ENCODE data around the gene KDM4C.
"Not testable (repeated sequence)": the region's sequence is repeated elsewhere in the genome, so short reads cannot be mapped to it uniquely, and the experiment has no call there.

Gene KDM4C

DNA sequence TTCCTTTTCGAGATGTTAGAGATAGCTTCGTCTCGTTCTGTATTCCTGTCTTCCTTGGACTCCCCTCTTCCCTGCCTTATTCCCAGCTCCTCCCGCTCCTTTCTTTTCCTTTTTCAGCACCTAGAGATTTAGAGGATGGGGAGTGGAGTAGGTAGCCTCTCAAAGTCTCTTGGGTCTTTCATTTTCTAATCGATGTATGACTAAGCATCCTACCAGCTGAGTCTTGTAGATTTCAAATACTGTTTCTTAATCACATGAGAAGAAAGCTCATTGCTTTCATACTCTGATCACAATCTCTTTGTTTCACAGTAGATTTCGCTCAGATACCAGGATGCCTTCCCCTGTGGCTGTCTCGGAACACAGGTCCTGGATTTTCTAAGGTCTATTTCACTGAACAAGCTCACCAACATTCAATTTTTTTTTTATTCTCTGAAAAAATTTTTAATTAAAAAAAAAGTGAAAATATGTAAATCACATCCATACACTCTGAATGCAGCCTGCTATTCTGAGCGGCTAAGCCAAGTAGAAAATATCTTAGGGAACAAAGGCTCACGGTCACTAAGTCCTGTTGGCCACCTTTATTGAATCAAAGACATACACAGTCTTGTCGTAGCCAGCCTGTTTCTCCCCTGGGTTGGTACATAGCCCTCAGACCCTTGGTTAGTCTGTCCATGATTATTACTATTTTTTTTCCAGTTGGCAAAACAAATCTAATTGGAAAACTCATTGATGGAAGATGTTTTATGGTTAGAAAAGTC lies 413.8 kb downstream of the KDM4C start:
- no peak for DNase-seq (ENCODE audit: low read depth)

DNA sequence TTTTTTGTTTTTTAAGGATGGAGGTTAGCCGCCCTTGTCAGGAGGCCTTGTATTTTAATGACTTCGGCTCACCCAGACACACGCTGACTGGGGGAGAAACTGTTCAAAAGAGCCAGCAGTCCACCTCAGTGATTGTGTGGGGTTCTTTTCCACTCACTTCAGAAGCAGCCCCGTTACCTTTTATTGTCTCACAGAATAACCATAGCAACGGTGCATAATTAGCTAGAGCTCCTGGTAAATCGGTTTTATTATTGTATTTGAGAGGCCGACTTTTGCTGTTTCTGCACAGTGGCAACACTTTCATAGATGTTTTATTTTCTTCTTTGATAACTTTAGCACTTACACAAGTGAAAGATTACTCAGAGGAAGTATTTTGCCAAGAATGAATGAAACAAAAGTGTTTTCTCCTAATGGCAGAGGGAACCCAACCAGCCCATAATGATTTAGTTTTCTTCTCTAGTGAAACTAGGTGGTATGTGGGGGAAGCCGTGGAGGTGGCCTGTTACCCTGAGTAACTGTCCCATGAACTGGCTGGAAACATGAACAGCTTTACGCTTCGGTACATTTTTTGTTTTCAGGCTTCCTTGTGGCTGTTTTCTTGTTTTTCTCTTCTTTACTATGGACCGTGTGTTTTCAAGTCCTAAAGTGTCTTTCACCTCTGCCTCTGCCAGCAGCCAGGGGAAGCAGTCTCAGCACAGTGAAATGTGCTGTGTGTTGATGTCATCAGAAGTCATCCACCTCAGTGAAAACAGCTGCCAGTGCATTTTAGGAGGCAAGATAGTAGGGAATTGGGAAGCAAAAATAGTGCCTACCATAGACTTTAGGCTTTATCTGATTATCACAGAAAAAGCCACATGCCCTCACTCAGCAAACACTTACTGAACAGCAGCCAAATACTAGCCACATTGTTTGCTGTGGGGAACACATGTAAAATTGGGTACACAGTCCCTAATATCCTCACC lies 414.7 kb downstream of the KDM4C start:
- no peak for DNase-seq (ENCODE audit: low read depth)

- DNase-seq (ENCODE audit: low read depth): no peak
Measured at GRCh38 chr9:7173139-7173538, 415.4 kb downstream of the KDM4C start.

DNA sequence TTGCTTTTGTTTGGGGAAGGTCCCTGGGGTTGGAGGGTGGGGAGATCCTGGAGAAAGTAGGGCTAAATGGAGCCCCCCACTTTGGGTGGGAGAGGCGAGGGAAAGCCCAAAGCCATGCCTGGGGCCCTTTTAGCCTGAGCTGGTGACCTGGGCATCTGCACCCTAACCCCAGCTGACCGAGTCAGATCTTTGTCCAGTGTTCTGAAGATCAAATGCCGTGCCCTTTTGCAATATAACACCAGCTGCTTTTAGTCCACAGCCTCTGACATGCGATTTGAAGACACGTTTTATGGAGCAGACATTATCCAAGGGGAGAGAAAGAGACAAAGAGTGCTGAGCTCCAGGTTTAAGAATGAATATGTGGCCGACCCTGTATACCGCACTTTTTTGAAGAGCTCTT lies 416.5 kb downstream of the KDM4C start:
- no peak for DNase-seq (ENCODE audit: low read depth)

GRCh38 chr9:7174884-7175283 lies 417.1 kb downstream of the KDM4C start:
- DNase-seq (ENCODE audit: low read depth): no peak

- no peak for DNase-seq (ENCODE audit: low read depth)
Measured at GRCh38 chr9:7176561-7176960, 418.8 kb downstream of the KDM4C start.

- DNase-seq (ENCODE audit: low read depth): no peak
Measured at GRCh38 chr9:7177383-7177782, 419.6 kb downstream of the KDM4C start.

GRCh38 chr9:7178729-7179128 lies 421.0 kb downstream of the KDM4C start:
- no peak for DNase-seq (ENCODE audit: low read depth)

- DNase-seq (ENCODE audit: low read depth): no peak
Measured at GRCh38 chr9:7180247-7180646, 422.5 kb downstream of the KDM4C start.

- not testable (repeated sequence) for DNase-seq (ENCODE audit: low read depth)
Measured at GRCh38 chr9:7183139-7183538, 425.4 kb downstream of the KDM4C start.

- peak; percentile 70 for DNase-seq (ENCODE audit: low read depth)
Measured at GRCh38 chr9:7185612-7186011, 427.8 kb downstream of the KDM4C start.

GRCh38 chr9:7186175-7186574 lies 428.4 kb downstream of the KDM4C start:
- DNase-seq (ENCODE audit: low read depth): no peak

DNA sequence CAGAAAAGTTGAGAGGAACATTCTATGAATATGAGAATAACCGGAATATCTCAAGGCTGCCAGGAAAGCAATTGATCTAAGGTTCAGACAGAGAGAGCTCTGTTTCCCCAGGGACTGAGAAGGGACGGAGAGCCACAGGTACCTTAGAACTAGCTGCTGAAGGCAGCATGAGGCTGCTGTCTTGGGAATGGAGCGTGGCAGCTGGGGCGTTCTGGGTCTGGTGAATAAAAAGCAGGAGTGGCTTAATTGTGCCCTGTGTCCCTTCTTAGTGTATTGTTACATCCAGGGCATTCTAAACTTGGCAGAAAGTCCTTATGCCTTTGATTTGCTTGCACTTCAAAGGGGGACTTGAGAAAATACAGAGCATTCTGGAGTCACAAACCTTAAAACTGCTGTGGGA lies 434.5 kb downstream of the KDM4C start:
- no peak for DNase-seq (ENCODE audit: low read depth)

DNA sequence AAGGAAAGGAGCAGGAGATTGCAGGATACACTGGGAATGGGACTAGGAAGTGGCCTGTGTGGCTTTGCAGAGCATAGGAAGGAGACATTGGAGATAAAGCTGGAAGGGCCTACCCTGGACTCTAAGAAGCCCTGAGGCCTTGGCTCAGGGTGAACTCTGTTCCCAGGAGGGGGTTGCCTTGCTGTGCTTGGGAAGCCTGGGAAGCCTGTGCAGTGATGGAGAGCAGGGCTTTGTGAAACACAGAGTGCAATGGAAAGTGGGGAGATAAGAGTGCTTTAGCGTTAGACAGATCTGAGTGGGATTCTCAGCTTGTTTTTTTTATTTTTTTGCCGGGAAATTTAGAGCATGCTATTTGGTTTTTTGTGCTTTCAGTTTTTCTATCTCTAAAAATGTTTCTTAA lies 437.8 kb downstream of the KDM4C start:
- no peak for DNase-seq (ENCODE audit: low read depth)

GRCh38 chr9:7196467-7196866 lies 438.7 kb downstream of the KDM4C start:
- DNase-seq (ENCODE audit: low read depth): no peak

- no peak for DNase-seq (ENCODE audit: low read depth)
Measured at GRCh38 chr9:7201196-7201595, 443.4 kb downstream of the KDM4C start.

GRCh38 chr9:7205806-7206205 lies 448.0 kb downstream of the KDM4C start:
- DNase-seq (ENCODE audit: low read depth): no peak

DNA sequence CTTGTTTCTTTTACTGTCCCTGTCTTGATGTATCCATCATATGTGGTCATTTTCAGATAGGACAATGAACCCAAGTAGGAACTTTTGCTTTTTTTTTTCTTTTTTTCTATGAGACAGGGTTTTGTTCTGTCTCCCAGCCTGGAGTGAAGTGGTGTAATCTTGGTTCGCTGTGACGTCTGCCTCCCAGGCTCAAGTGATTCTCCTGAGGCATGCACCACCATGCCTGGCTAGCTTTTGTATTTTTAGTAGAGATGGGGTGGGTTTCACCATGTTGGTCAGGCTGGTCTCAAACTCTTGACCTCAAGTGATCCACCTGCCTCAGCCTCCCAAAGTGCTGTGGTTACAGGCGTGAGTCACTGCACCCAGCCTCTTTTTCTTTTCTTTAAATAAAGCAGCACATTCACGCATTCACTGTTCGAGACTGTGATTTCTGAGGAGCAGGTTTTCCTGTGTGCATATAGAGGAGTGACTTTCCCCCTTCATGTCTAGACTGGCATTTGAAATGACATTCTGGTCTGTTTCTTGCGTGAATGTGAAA lies 448.5 kb downstream of the KDM4C start:
- DNase-seq (ENCODE audit: low read depth): no peak

DNA sequence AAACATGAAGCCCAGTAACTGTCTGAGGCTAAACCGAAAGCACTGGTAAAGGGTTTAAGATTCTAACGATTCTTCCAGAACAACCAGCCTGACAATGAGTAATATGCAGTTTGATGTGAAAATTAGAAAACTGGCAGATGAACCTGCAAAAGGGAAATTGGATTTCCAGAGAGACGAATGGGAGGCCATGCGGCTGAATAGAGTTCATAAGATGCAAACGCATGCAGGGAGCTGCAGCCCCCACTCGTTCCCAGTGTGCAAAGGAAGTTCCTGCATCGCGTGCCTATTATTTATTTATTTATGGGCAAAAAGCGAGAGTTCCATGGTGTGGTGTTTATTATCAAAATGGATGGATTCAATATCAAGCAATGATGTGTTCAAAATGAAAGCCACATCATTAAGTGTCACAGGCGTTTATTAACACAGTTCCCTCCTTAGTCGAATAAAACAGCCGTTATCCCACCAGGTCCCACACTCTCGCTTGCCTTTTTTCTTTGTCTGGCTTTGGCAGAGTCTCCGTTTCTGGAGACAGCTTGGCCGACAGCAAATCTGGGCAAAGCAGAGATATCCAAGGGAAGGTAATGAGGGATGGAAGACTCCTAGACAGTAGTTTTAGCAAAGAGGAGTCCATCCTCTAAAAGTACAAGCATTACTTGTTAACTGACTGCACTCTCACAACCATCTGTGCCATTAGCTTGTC lies 451.4 kb downstream of the KDM4C start:
- DNase-seq (ENCODE audit: low read depth): no peak

DNA sequence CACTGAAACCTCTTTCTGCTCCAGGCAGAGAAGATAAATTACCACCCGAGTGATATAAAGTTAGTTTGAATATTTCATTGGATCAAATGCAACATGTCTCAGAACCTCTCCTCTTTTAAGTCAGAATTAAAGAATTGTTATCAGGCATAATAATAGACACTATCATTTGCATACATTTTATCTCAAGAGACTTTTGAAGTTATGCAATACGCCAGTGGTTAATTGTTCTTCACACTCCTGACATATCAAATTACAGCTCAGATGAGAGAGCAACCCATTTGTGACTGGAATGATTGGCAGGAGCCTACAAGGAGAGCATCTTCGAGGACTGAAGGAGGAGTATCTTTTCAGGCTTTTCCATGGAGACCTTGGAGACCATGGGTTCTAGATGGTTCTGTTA lies 452.2 kb downstream of the KDM4C start:
- DNase-seq (ENCODE audit: low read depth): no peak

- DNase-seq (ENCODE audit: low read depth): no peak
Measured at GRCh38 chr9:7210854-7211637, 453.3 kb downstream of the KDM4C start.

- DNase-seq (ENCODE audit: low read depth): no peak
Measured at GRCh38 chr9:7211657-7212056, 453.9 kb downstream of the KDM4C start.

Measured in GM04504 (cell line).